Measurements from ENCODE around the gene CDC42SE2.
"Not testable (repeated sequence)": the region's sequence is repeated elsewhere in the genome, so short reads cannot be mapped to it uniquely, and the experiment has no call there.

Gene CDC42SE2

GRCh38 chr5:131303537-131303936 lies 39.7 kb downstream of the CDC42SE2 start:
- no peak for DNase-seq (ENCODE audit: low read depth)
- TF ChIP-seq MAX (IDR thresholded peaks at IDR 0.05; ENCODE audit: low read depth, low read length) (no peak), POLR2A (IDR thresholded peaks at IDR 0.05; ENCODE audit: extremely low read depth, insufficient read length) (no peak), MYC (IDR thresholded peaks at IDR 0.05; ENCODE audit: low read depth, low read length) (no peak)
- TF ChIP-seq, protein P1, sequence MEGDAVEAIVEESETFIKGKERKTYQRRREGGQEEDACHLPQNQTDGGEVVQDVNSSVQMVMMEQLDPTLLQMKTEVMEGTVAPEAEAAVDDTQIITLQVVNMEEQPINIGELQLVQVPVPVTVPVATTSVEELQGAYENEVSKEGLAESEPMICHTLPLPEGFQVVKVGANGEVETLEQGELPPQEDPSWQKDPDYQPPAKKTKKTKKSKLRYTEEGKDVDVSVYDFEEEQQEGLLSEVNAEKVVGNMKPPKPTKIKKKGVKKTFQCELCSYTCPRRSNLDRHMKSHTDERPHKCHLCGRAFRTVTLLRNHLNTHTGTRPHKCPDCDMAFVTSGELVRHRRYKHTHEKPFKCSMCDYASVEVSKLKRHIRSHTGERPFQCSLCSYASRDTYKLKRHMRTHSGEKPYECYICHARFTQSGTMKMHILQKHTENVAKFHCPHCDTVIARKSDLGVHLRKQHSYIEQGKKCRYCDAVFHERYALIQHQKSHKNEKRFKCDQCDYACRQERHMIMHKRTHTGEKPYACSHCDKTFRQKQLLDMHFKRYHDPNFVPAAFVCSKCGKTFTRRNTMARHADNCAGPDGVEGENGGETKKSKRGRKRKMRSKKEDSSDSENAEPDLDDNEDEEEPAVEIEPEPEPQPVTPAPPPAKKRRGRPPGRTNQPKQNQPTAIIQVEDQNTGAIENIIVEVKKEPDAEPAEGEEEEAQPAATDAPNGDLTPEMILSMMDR (IDR thresholded peaks at IDR 0.05; ENCODE audit: low read depth, low read length), result no peak
- H3K4me3 ChIP-seq (ENCODE audit: low read depth, low read length), result no peak overlapping the region

GRCh38 chr5:131304414-131304813 lies 40.6 kb downstream of the CDC42SE2 start:
- TF ChIP-seq POLR2A (IDR thresholded peaks at IDR 0.05; ENCODE audit: extremely low read depth, insufficient read length) (no peak), MAX (IDR thresholded peaks at IDR 0.05; ENCODE audit: low read depth, low read length) (no peak), MYC (IDR thresholded peaks at IDR 0.05; ENCODE audit: low read depth, low read length) (no peak)
- TF ChIP-seq, protein P1 (IDR thresholded peaks at IDR 0.05; ENCODE audit: low read depth, low read length), result no peak
- no peak for DNase-seq (ENCODE audit: low read depth)

DNA sequence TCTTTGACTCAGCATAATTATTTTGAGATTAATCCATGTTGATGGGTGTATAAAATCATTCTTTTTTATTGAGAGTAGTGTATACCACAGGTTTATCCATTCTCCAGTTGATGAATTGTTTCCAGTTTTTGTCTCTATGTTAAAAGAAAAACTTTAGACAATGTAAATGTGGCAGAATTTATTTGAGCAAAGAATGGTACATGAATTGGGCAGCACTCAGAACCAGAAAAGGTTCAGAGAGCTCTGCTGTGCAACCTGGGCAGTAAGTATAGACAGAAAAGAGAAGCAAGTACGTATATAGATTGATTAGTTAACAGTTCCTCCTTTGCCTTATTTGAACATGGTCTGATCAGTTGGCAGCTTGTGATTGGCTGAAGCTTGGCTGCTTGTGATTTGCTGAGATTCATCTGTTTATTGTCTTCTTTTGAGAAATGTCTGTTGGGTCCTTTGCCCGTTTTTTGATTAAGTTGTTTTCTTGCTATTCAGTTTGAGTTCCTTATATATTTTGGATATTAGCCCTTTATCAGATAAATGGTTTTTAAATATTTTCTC lies 41.4 kb downstream of the CDC42SE2 start:
- TF ChIP-seq POLR2A (IDR thresholded peaks at IDR 0.05; ENCODE audit: extremely low read depth, insufficient read length), result no peak
- no peak for TF ChIP-seq MAX (IDR thresholded peaks at IDR 0.05; ENCODE audit: low read depth, low read length)
- TF ChIP-seq, protein P1 (IDR thresholded peaks at IDR 0.05; ENCODE audit: low read depth, low read length), result no peak
- no peak for TF ChIP-seq MYC (IDR thresholded peaks at IDR 0.05; ENCODE audit: low read depth, low read length)
- no peak overlapping the region for H3K4me3 ChIP-seq (ENCODE audit: low read depth, low read length)
- DNase-seq (ENCODE audit: low read depth), result no peak

More at GRCh38 chr5:131304414-131304813, 40.6 kb downstream of the CDC42SE2 start:
- H3K4me3 ChIP-seq (ENCODE audit: low read depth, low read length), result no peak overlapping the region

GRCh38 chr5:131305906-131306305 lies 42.1 kb downstream of the CDC42SE2 start:
- TF ChIP-seq MYC (IDR thresholded peaks at IDR 0.05; ENCODE audit: low read depth, low read length), result no peak
- TF ChIP-seq MAX (IDR thresholded peaks at IDR 0.05; ENCODE audit: low read depth, low read length), result no peak
- no peak for TF ChIP-seq POLR2A (IDR thresholded peaks at IDR 0.05; ENCODE audit: extremely low read depth, insufficient read length)
- DNase-seq (ENCODE audit: low read depth), result no peak
- no peak overlapping the region for H3K4me3 ChIP-seq (ENCODE audit: low read depth, low read length)

GRCh38 chr5:131312235-131312772 lies 48.5 kb downstream of the CDC42SE2 start:
- not testable (repeated sequence) for H3K4me3 ChIP-seq (ENCODE audit: low read depth, low read length); DNase-seq (ENCODE audit: low read depth)

GRCh38 chr5:131316026-131316425 lies 52.2 kb downstream of the CDC42SE2 start:
- no peak for DNase-seq (ENCODE audit: low read depth)
- H3K4me3 ChIP-seq (ENCODE audit: low read depth, low read length), result no peak overlapping the region
- no peak for TF ChIP-seq POLR2A (IDR thresholded peaks at IDR 0.05; ENCODE audit: extremely low read depth, insufficient read length)
- TF ChIP-seq MYC (IDR thresholded peaks at IDR 0.05; ENCODE audit: low read depth, low read length), result no peak
- TF ChIP-seq MAX (IDR thresholded peaks at IDR 0.05; ENCODE audit: low read depth, low read length), result no peak
- TF ChIP-seq, protein P1 (IDR thresholded peaks at IDR 0.05; ENCODE audit: low read depth, low read length), result no peak

Data from NB4 (cell line).